ENCODE results near the gene TRIAP1.
A peak's percentile ranks its signal among the peaks of the same experiment; 100 is the strongest.

The TRIAP1 gene

DNA sequence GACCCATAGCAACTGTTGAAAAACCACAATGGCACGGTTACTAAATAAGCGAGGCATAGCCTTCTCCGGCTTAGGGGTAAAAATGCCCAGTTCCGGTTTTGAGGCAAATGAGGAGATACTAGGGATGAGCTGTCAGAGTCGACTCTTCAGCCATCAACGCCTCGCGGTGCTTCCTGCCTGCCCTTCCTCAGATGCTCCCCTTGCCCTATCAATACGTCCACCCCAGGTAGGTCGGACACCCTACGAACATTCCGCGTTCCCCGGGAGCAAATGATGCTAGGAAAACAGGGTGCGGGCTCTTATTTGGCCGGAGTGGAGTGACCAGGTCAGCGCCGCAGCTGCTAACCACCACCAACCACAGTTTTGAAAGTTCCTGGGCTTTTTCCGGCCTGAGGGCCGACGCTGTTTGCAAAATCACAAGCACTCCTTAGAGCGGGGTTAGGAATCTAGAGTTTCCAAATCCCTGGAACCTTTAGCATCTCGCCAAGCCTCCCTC, 22.2 kb upstream of the TRIAP1 start:
- peak; percentile 91 for DNase-seq

DNA sequence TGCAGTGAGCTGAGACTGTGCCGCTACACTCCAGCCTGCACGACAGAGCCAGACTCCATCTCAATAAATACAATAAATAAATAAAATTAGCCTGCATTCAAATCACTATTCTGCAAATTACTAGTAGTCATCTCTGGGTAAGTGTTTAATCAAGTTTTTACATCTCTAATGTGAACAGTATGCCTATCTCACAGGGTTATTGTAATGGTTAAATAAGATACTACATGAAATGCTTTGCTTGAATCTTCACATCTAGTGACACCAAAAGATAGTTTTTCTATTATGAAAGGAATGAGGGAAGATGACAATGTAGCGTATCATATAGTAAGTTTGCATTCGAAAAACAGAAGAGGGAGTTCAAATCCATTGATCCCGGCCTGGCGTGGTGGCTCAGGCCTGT, 21.3 kb upstream of the TRIAP1 start:
- no peak for DNase-seq

DNA sequence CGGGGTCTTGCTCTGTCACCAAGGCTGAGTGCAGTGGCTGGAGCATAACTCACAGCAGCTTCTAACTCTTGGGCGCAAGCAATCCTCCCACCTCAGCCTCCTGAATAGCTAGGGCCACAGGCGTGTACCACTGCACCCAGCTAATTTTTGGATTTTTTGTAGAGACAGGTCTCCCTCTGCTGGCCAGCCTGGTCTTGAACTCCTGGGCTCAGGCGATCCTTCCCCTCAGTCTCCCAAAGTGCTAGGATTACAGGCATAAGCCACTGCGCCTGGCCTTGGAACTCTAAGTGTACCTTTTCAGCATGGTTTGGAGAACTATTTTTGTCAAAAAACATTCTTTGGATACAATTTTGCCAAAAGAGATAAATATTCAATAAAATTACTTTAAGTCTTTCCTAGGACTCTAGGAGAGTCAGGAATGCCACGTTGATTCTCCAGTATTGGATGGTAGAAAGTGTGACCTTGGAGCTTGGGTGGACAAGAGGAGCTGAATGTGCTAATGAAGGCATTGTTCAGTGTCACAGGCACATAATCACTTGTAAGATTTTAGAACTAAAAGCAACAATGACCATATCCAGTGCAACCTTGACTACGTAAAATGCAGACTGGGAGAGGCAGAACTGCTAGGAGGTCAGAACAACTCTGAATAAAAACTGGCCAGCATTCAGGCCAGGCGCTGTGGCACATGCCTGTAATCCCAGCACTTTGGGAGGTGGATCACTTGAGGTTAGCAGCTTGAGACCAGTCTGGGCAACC, 20.6 kb upstream of the TRIAP1 start:
- DNase-seq, result peak; percentile 54

DNA sequence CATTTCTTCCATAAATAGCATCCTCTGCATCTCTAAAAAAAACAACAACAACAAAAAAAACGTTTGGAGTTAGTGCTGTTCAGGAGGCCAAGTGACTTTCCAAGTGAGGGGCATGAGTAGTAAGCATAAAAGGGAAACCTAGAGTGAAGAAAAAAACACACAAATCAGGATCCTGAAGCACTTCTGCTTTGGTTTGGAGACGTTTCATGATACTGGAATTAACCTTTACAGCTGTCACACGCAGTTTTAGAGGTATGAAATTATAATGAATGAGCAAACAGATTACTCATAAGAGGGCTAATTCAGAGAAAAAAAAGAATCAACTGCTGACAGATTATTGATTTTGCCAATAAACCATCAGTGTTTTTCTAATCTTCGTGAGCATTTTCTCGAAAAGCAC, 19.6 kb upstream of the TRIAP1 start:
- DNase-seq, result no peak

DNA sequence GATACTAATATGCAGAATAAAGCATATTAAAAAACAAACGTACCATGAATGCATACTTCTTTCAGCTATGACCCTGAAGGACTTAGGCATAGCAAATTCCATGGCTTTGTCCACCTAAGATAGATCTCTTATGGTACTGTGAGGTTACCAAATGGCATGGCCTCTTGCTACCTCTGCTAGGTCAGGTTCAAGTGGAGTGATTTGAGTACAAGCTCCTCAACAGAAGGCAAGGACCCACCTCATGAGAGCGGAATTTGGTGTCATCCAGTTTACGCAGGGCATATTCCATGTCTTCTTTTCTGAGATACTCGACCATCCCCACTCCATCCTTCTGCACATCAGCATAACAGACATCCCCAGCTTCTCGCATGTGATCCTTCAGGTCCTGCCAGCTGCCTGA, 17.5 kb upstream of the TRIAP1 start:
- no peak for DNase-seq

DNA sequence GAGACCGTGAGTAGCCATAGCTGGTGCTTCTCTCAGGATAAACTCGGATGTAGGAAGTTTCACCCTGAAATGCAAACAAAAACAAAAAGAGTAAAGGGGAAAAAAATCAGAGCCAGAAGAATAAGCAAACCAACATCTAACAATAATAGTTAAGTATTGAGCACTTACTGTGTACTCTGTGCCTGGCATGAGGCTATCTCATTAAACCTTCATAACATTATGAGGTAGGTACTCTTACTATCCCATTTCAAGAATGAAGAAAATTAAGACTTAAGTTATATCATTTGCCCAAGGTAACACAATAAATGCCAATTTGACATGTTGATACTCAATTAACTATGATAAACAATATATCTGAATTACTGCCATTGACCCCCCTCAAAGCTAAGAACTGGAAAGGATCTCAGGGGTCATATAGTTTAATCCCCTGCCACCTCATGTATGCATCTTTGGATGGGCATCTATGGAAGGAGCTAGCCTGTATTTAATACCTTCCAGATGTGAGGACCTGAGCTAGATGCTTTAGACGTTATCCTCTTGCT, 16.0 kb upstream of the TRIAP1 start:
- no peak for DNase-seq

DNA sequence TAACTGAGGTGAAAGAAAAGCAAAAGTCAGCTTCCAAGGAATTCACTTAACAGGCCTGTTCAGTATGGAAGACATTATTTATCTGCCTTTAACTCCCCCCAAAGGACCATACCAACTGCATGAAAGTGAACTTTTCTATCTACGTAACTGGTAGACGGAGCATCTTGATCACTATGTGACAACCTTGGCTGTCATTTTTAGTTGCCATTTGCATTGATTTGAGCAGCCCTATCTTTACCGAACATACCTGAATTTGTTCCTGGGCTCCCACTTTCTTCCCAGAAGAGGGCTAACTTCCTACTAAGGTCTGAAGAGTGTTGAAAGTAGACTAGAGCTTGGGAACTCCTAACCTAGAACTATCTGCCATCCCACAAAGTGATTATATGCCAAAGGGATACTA, 14.0 kb upstream of the TRIAP1 start:
- DNase-seq, result no peak

DNA sequence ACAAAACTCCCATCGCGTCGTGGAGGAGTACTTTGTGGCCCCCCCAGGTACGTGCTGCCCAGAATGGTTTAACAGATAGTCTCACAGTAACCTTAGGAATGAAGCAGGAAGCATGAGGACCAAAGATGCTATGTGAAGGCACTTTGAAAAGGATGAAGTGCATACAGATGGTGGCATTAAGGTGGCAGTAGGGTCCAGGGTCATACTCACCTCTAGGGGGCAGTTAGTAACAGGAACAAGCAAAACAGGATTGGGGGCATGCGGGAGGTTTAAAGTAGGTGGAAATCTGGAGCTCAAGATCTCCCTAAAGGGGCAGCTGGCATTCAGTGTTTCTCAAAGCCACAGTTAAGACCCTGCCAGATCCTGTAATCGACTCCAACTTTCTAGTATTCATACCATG, 10.9 kb upstream of the TRIAP1 start:
- DNase-seq, result no peak

DNA sequence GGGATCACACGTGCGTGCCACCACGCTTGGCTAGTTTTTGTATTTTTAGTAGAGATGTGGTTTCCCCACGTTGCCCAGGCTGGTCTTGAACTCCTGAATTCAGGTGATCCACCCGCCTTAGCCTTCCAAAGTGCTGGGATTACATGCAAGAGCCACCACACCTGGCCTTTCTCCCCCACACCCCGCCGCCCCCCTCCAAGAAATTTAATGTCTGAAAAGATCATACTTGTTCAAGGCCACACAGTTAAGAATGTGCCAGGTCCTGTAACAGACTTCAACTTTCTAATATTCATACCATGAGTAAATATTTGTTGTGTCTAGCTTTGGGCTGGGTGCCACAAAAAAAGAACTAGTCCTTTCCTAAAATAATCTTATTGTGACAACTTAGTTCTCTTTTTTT, 9.1 kb upstream of the TRIAP1 start:
- DNase-seq, result peak; percentile 29

DNA sequence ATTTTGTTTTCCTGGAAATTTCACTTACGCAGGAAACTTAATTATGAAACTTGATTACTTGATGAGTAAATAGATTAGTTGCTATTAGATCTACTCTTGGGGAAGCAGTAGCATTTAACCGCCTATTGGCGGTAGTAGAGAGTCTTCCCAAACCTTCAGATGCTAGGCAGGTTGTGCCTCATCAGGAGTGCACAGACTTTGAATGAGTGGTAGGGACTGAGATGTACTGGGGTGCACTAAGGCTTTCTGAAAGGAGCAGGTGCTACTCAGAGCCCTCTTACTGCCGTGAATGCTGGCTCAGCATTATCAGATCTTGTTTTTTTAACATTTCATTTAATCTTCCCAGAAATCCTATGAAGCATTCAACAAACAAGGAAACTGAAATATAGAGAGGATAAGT, 7.8 kb upstream of the TRIAP1 start:
- DNase-seq, result peak; percentile 42

DNA sequence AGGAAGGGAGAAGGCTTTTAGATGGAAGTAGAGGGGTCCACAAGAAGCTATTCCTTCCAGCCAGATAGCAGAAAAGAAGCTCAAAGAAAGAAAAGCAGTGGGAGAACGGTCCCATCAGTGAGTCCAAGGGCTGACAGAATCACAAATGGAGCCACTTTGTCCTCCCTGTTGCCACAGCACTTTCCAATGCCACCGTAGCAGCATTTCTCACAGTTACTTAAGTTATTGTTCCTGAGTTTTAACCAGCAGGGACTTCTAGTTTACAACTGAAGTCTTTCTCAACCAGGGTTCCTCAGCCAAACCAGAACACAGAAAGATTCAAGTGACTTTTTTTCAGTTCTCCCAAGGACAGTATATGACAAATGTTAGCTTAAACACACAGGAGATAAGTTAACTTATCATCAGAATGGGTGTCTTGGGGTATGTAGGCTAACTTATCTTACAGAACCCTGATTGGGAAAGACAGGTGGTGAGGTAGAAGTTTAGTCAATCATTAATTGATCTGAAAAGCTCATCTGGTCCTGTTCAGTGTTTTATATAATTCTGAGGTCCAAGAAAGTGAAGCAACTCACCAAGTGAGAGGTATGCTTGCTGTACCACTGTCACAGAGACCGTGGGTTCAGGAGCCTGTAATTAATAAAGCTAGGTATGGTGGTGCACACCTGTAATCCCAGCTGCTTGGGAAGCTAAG, 7.0 kb upstream of the TRIAP1 start:
- DNase-seq, result no peak

DNA sequence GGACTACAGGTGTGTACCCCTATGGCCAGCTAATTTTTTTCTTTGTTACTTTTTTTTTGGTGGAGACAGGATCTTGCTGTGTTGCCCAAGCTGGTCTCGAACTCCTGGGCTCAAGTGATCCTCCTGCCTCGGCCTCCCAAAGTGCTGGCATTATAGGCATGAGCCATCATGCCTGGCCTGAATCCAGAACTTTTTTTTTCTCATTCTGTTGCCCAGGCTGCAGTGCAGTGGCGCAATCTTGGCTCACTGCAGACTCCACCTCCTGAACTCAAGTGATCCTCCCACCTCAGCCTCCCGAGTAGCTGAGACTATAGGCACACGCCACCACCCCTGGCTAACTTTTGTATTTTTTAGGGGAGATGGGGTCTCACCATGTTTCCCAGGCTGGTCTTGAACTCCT, 6.3 kb upstream of the TRIAP1 start:
- DNase-seq, result peak; percentile 41

DNA sequence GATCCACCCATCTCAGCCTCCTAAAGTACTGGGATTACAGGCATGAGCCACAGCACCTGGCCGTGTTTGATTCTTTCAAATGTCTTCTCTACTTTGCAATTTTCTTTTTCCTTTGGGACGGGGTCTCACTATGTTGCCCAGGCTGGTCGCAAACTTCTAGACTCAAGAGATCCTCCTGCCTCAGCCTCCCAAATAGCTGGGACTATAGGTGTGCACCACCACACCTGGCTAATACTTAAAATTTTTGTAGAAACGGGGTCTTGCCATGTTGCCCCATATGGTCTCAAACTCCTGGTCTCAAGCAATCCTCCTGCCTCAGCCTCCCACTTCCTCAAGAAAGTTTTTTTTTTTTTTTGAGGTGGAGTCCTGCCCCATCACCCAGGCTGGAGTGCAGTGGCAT, 1.8 kb upstream of the TRIAP1 start:
- no peak for DNase-seq

DNA sequence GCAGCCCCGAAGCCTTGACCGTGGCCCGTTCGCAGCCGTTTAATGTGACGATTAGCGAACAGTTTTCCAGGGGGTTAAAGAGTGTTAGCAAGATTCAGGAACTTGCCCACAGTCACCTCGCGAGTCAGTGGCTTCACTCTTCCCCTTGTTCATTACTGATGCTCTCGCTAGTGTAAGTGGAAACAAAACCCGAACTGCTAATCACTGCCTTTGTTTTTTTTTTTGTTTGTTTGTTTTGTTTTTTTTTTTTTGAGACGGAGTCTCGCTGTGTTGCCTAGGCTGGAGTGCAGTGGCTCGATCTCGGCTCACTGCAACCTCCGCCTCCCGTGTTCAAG, 627 bp upstream of the TRIAP1 start:
- DNase-seq, result peak; percentile 9

DNA sequence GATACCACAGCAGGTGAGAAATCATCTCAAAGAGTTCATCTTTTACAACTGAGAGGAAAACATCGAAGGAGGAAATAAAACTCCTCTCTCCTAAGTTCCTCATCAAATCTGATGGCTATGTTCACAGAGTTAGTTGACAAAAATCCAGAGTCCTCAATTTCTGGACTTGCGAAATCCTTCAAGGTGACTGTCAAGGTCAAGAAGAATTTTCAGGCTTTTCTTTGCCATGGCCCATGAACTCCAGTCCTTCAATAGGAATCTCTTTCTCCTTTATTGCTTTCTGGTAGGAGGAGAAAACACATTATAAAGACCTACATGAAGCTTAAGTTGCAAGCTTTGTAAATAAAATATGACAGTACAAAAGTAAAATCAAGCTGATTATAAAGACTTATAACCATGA, 1.5 kb downstream of the TRIAP1 start:
- DNase-seq, result no peak

DNA sequence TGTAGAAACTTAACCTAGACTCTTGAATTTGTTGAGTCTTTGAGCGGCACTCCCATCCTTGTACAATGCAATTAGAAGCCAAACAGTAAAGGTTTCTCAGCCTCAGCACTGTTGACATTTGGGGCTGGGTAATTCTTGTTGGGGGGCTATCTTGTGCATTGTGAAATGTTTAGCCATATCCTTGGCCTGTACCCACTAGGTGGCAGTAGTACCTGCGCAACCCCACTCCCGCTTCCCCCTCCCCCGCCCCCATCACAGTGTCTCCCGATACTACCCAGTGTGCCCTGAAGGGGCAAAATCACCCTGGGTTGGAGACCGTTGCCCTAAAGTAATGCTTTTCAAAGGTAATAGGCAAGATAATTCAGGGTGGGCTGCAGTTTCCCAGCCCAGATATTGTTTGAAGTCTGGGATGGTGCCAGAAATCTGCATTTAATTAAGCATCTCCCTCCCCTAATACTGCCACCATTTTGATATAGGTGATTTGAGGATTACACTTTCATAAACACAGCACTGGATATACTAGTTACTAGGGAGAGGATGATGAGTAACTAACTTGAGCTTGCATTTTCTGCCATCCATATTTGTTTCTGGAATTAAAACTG, 6.4 kb downstream of the TRIAP1 start:
- peak; percentile 47 for DNase-seq

DNA sequence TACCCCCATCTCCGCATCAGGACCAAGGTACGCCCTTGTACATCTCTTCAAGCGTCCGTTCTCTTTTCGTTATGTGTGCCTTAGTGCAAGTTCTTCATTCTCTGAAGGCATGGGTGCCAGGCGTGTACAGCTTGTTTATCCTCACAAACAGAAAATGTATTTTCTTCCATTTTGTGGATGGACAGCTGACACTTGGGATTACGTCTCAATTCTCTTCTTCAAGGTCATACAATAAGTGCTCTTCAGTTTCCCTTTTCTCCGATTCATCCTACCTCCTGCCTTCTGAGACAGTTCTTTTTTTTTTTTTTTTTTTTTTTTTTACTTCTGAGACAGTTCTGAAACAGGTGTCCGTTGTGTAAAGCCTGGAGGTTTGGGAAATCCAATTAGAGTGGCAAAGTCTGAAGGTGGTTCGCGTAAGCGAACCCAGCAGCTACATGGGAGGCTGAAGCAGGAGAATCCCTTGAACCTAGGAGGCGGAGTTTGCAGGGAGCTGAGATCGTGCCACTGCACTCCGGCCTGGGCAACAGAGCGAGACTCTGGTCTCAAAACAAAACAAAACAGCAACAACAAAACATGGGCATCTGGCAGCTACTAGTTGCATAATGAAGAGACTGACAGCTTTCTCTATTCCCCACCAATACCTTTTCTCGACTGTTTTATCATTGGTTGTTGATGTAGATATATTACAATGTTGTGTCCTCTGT, 7.5 kb downstream of the TRIAP1 start:
- DNase-seq, result no peak

DNA sequence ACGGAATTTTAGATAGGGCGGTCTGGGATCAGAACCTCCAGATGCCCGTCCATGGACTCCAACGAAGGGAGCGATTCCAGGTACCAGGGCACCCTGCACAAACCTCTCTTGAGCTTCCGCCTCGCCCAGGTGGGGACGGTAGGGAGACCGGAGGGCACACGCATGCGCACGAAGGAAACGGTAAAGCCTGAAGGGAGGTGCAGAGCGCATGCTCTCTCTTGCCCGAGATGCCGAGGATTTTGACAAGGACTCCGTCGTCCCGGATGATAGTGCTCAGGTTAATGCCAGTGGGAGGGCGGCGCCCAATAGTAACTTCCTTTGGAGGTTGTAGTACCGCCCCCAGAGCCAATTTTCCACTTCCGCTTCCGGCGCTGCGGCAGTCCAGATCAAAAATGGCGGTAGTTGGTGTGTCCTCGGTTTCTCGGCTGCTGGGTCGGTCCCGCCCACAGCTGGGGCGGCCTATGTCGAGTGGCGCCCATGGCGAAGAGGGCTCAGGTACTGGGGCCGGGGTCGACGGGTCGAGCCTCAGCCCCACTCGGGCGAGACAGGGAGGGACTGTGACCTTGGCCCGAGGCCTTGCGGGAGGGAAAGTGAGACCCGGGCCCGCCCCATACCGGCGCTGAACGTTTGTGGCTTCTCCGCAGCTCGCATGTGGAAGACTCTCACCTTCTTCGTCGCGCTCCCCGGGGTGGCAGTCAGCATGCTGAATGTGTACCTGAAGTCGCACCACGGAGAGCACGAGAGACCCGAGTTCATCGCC, 8.3 kb downstream of the TRIAP1 start, which contains the start of gene COX6A1:
COX6A1 (plus strand) TSS at position 379 of the 760 bp plus-strand sequence; CDS start at position 393, 14 bp downstream.
- DNase-seq, result peak; percentile 98

DNA sequence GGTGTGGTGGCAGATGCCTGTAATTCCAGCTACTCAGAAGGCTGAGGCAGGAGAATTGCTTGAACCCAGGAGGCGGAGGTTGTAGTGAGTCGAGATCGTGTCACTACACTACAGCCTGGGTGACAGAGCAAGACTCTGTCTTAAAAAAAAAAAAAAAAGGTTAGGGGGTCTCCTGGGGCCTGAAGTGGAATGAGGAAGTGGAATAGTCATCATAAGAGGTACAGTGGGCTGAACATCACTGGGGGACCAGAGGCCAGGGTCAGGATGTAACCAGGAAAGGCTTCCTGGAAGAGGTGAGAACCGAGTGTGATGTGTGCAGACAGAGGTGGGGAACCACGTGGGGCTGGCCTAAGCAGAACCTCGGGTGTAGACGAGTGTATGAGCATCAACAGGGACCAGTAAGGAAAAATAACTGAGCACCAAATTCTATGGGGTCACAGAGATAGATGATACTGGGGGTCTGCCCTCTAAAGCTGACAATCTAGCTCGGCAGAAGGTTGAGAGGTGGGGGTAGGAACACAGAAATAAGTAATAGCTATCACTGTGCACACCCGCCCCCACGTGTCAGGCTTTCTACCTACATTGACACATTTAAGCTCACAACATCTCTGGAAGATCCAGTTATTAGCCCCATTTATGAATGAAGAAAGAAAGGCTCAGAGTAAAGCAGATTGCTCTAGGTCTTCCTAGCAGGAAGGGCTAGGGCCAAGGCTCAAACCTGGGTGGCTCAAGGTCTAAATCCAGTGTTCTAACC, 13.2 kb downstream of the TRIAP1 start:
- no peak for DNase-seq

DNA sequence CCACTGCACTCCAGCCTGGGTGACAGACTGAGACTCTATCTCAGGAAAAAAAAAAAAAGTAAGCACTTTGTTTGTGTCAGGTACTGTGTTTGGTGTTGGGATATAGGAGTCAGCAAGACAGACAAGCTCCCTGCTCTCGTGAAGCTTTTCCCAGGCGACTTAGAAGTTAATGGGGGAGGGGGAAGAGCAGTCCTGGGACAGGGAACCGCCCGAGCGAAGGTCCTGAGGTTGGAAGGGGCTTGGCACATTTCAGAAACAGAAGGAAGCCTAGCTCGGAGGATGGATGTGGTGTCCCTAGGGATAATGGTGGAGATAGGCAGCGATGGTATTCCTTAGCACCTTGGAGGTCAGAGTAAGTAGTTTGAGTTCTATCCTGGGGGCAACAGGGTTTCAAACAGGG, 16.8 kb downstream of the TRIAP1 start:
- DNase-seq, result no peak

DNA sequence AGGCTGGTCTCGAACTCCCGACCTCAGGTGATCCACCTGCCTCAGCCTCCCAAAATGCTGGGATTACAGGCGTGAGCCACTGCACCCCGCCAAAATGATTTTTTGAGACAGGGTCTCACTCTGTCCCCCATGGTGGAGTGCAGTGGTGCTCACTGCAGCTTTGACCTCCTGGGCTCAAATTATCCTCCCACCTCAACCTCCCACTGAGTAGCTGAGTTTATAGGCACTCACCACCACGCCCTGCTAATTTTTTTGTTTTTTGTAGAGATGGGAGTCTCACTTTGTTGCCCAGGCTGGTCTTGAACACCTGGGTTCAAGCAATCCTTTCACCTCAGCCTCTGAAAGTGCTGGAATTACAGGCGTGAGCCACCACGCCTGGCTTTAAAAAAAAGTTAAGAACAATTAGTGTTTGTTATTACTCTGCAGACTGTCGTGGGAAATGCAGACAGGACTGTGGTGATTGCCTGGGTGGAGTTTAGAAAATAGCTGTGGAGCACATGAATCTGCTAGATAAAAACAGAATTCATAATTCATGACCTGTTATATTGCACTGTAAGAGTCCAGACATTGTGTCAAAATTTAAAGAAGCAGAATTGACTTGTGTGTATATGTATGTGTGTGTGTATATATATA, 17.5 kb downstream of the TRIAP1 start:
- no peak for DNase-seq
